ES-I3 (cell line): ENCODE data around the gene LAMC3.

ENCODE experiments used
- H3K36me3 ChIP-seq: 2 replicates; pipeline ENCODE4 v1.6.1; 2013; ENCODE audit warnings: mild to moderate bottlenecking, low read length, control low read depth, moderate library complexity; ENCODE audit not compliant: insufficient read depth
- H3K4me1 ChIP-seq: 2 replicates; pipeline ENCODE4 v1.6.1; 2013; ENCODE audit warnings: mild to moderate bottlenecking, control low read depth, low read length; ENCODE audit not compliant: insufficient read depth
- H3K9ac ChIP-seq: 2 replicates; pipeline ENCODE4 v1.6.1; 2013; ENCODE audit warnings: low read depth, mild to moderate bottlenecking, low read length, moderate library complexity
- H3K9me3 ChIP-seq: 2 replicates; pipeline ENCODE4 v1.6.1; 2013; ENCODE audit warnings: mild to moderate bottlenecking, low read length, moderate library complexity; ENCODE audit not compliant: control insufficient read depth, insufficient read depth

Gene LAMC3

GRCh38 chr9:131060900-131061630 lies 52.1 kb downstream of the LAMC3 start:
- no peaks in the 10 kb centered on the region for H3K9me3 ChIP-seq
- H3K36me3 ChIP-seq = peaks cover 3% of the 10 kb centered on the region; the same call in 1 of the 2 replicates
- no peak overlapping the region for H3K9ac ChIP-seq

GRCh38 chr9:131062969-131063368 lies 54.0 kb downstream of the LAMC3 start:
- Histone ChIP-seq H3K4me1 (no peaks in the 10 kb centered on the region), H3K9ac (no peak overlapping the region), H3K9me3 (no peaks in the 10 kb centered on the region), H3K36me3 (peaks cover 3% of the 10 kb centered on the region; the same call in 1 of the 2 replicates)

More at GRCh38 chr9:131060900-131061630, 52.1 kb downstream of the LAMC3 start:
- no peaks in the 10 kb centered on the region for H3K4me1 ChIP-seq

- H3K9me3 ChIP-seq = no peaks in the 10 kb centered on the region
- no peaks in the 10 kb centered on the region for H3K4me1 ChIP-seq
- H3K36me3 ChIP-seq = peaks cover 3% of the 10 kb centered on the region; the same call in 1 of the 2 replicates
- no peak overlapping the region for H3K9ac ChIP-seq
These were observed 56.6 kb downstream of the LAMC3 start for GRCh38 chr9:131065599-131065998.

- Histone ChIP-seq H3K9me3 (no peaks in the 10 kb centered on the region), H3K36me3 (peaks cover 3% of the 10 kb centered on the region; the same call in 1 of the 2 replicates), H3K9ac (no peak overlapping the region)
These were observed 58.7 kb downstream of the LAMC3 start for GRCh38 chr9:131067625-131068024.

GRCh38 chr9:131068076-131068816 lies 59.3 kb downstream of the LAMC3 start:
- Histone ChIP-seq H3K4me1 (no peaks in the 10 kb centered on the region), H3K36me3 (peaks cover 3% of the 10 kb centered on the region; the same call in 1 of the 2 replicates), H3K9me3 (no peaks in the 10 kb centered on the region), H3K9ac (no peak overlapping the region)

More at GRCh38 chr9:131067625-131068024, 58.7 kb downstream of the LAMC3 start:
- no peaks in the 10 kb centered on the region for H3K4me1 ChIP-seq

GRCh38 chr9:131069699-131070098 lies 60.7 kb downstream of the LAMC3 start:
- Histone ChIP-seq H3K36me3 (peaks cover 3% of the 10 kb centered on the region; the same call in 1 of the 2 replicates), H3K9ac (no peak overlapping the region), H3K4me1 (no peaks in the 10 kb centered on the region), H3K9me3 (no peaks in the 10 kb centered on the region)

GRCh38 chr9:131072107-131072870 lies 63.3 kb downstream of the LAMC3 start:
- no peaks in the 10 kb centered on the region for H3K36me3 ChIP-seq
- no peak overlapping the region for H3K9ac ChIP-seq
- no peaks in the 10 kb centered on the region for H3K9me3 ChIP-seq
- H3K4me1 ChIP-seq = no peaks in the 10 kb centered on the region

GRCh38 chr9:131072871-131073237 lies 63.9 kb downstream of the LAMC3 start:
- Histone ChIP-seq H3K4me1 (no peaks in the 10 kb centered on the region), H3K36me3 (no peaks in the 10 kb centered on the region), H3K9ac (no peak overlapping the region), H3K9me3 (no peaks in the 10 kb centered on the region)

- H3K9ac ChIP-seq = no peak overlapping the region
- no peaks in the 10 kb centered on the region for H3K4me1 ChIP-seq
- no peaks in the 10 kb centered on the region for H3K36me3 ChIP-seq
- no peaks in the 10 kb centered on the region for H3K9me3 ChIP-seq
These were observed 67.6 kb downstream of the LAMC3 start for GRCh38 chr9:131076347-131077195.

- Histone ChIP-seq H3K4me1 (no peaks in the 10 kb centered on the region), H3K9me3 (no peaks in the 10 kb centered on the region), H3K36me3 (no peaks in the 10 kb centered on the region), H3K9ac (no peak overlapping the region)
These were observed 69.7 kb downstream of the LAMC3 start for GRCh38 chr9:131078427-131079366.

- Histone ChIP-seq H3K36me3 (no peaks in the 10 kb centered on the region), H3K9me3 (no peaks in the 10 kb centered on the region), H3K4me1 (no peaks in the 10 kb centered on the region), H3K9ac (no peak overlapping the region)
These were observed 71.6 kb downstream of the LAMC3 start for GRCh38 chr9:131080589-131080988.

GRCh38 chr9:131081868-131082267 lies 72.9 kb downstream of the LAMC3 start:
- Histone ChIP-seq H3K36me3 (no peaks in the 10 kb centered on the region), H3K4me1 (no peaks in the 10 kb centered on the region), H3K9ac (no peak overlapping the region), H3K9me3 (no peaks in the 10 kb centered on the region)
